Measurements from ENCODE around the gene POC1A.

DNA sequence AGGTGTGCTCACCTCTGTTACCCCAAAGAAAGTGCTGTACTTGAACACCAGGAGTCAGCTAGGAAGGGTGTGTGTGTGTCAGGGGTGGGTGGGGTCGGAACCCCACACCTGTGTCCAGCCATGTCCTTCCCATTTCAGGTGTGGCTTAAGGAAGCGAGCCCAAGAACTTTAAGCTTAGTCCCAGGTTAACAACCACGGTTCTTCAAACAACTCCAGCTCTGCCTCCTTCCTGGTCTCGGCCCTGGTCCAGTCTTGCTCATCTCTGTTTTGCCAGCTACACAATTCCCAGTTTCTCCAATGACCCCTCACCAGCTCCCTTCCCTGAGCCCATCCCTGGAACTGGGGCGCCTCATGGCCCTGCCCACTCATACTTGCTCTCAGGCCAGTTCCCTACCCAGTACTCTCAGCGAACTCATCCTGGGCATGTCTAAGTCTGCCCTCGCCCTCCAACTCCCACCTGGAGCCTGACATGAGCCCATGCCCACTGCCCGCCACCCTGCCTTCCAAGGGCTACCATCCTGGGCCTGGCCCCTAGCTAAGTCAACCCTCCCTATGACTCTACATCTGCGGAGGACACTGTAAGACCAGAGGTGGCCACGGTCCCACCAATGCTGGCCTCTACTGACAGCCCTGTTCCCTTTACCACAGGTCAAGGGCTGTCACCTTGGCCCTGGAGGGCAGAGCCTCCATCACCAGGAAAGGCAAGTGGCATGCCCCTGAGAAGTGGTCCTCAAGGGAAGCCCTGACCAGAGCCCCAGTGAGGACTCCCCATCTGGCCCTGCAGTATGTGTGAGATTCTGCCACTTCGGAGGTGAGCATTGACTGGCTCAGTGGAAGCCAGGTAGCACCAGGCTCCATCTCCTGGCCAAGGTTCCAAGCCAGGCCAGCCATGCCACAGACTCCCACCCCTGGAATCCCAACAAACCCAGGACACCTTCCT, 9.2 kb downstream of the POC1A start:
- TF ChIP-seq POLR2AphosphoS5 (IDR thresholded peaks at IDR 0.05; ENCODE audit: low read depth, low read length) = no peak
- TF ChIP-seq, protein P1, sequence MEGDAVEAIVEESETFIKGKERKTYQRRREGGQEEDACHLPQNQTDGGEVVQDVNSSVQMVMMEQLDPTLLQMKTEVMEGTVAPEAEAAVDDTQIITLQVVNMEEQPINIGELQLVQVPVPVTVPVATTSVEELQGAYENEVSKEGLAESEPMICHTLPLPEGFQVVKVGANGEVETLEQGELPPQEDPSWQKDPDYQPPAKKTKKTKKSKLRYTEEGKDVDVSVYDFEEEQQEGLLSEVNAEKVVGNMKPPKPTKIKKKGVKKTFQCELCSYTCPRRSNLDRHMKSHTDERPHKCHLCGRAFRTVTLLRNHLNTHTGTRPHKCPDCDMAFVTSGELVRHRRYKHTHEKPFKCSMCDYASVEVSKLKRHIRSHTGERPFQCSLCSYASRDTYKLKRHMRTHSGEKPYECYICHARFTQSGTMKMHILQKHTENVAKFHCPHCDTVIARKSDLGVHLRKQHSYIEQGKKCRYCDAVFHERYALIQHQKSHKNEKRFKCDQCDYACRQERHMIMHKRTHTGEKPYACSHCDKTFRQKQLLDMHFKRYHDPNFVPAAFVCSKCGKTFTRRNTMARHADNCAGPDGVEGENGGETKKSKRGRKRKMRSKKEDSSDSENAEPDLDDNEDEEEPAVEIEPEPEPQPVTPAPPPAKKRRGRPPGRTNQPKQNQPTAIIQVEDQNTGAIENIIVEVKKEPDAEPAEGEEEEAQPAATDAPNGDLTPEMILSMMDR (IDR thresholded peaks at IDR 0.05) = no peak

Data from Panc1 (cell line).